ENCODE measurements around the gene KIF21B. TPM values are rescaled to one million over a fixed set of nuclear protein-coding genes. Genes with fewer than 3 reads are reported as not detected.

Gene KIF21B
- total and polyA plus RNA-seq, 2 of the 4 experiments (the other 2 are of a cell fraction) = 0.36 to 0.55 TPM

DNA sequence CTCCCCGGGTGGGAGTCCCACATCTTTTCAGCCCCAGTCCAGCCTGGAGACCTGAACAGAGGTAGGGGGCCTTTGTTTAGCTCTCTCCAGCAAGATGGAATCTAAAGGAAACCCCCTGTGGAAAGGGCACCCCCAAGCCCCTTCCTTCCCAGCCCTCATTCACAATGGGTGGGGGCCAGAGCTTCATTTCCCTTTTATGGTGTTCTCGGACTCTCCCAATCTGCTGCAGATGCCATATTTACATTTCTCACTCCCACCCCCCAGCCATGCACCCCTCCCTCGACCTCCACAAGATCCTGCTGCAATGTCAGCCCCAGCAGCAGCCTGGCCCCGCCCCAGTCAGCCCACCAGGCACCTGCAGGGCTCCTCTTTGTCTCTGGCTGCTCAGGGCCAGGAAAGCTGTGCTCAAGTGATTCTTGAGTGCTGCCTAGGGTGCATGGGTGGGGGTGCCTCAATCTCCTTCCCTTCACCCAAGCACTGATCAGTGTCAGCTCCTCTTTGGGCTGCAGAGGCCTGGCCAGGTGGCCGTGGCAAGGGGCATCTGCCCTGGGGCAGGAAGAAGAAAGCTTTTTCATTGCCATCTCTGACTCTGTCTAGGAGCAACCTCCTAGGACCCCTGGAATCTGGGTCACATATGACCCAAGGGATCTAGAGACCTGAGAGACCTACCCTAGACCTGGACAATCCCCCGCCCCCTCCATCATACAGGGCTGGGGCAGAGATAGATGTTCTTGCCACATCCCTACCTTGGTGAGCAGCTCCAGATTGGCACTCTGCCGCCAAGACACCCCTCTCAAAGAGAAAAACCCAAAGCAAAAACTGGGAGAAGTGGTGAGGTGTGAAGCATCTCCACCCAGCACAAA is 1.7 kb downstream of the KIF21B start:
- Histone ChIP-seq H3K4me1 (ENCODE audit: control insufficient read depth, insufficient read depth, low read length) (peaks cover 5% of the 10 kb centered on the region), H2BK120ac (ENCODE audit: low read depth, low read length) (no peak overlapping the region), H3K14ac (replicated peaks; ENCODE audit: low read depth, low read length) (no peak overlapping the region), H3K9ac (ENCODE audit: low read depth, low read length) (no peak overlapping the region), H4K91ac (ENCODE audit: insufficient read depth, low read depth, low read length) (no peak overlapping the region), H3K4me3 (ENCODE audit: insufficient read depth, low read depth, low read length) (no peak overlapping the region), H3K79me1 (ENCODE audit: low read depth in 1 of 2, low read length in 2 of 2) (no peaks in the 10 kb centered on the region), H3K9me1 (ENCODE audit: insufficient read depth, low read length) (peaks cover 3% of the 10 kb centered on the region; the same call in 1 of the 2 replicates), H3K27me3 (ENCODE audit: control insufficient read depth, insufficient read depth, low read length) (peaks cover 16% of the 10 kb centered on the region), H3K23ac (ENCODE audit: low read depth, low read length) (peak overlapping the region; percentile 24; the same call in 1 of the 2 replicates), H3K4me2 (ENCODE audit: low read depth, low read length) (no peak overlapping the region), H3K27ac (ENCODE audit: insufficient read depth, low read length) (no peak overlapping the region), H4K20me1 (ENCODE audit: insufficient read depth, low read length) (peaks cover under 1% of the 10 kb centered on the region; the same call in 1 of the 2 replicates), H4K8ac (ENCODE audit: low read depth in 2 of 2, low read length in 2 of 2) (no peak overlapping the region), H3K4ac (ENCODE audit: low read depth, low read length) (no peak overlapping the region), H2AFZ (replicated peaks; ENCODE audit: low read length, poor library complexity) (no peak overlapping the region), H3K56ac (ENCODE audit: extremely low read depth, insufficient read depth, low read length) (no peak overlapping the region), H3K18ac (ENCODE audit: low read depth, low read length) (no peak overlapping the region), H2BK20ac (ENCODE audit: low read depth, low read length) (no peak overlapping the region), H2AK5ac (ENCODE audit: low read depth, low read length) (no peak overlapping the region), H2BK15ac (ENCODE audit: low read depth, low read length) (no peak overlapping the region), H2AK9ac (replicated peaks; ENCODE audit: low read depth, low read length, poor library complexity) (no peak overlapping the region), H2BK5ac (ENCODE audit: low read depth, low read length, poor library complexity, severe bottlenecking) (no peak overlapping the region), H4K5ac (ENCODE audit: low read depth, low read length) (no peak overlapping the region), H3K36me3 (ENCODE audit: control insufficient read depth, insufficient read depth, low read length) (no peaks in the 10 kb centered on the region), H3K9me3 (ENCODE audit: control insufficient read depth, insufficient read depth, low read length) (no peaks in the 10 kb centered on the region)
- ChIA-PET CTCF (interaction anchor here (0.7 kb wide), 2 partner anchors 25 to 1599 kb away, joined by 3 read pairs; no protein-coding TSS in a partner anchor), POLR2A (ENCODE audit: unreplicated experiment) (no interaction called here)
- TF ChIP-seq FOS (IDR thresholded peaks at IDR 0.05; ENCODE audit: low read depth, low read length) (no peak), RFX5 (IDR thresholded peaks at IDR 0.05; ENCODE audit: low read depth, low read length) (no peak), BHLHE40 (IDR thresholded peaks at IDR 0.05; ENCODE audit: low read depth, low read length) (no peak), SMC3 (IDR thresholded peaks at IDR 0.05; ENCODE audit: low read depth, low read length) (no peak), NFE2L2 (IDR thresholded peaks at IDR 0.05; ENCODE audit: low read depth, low read length) (no peak), CEBPB (IDR thresholded peaks at IDR 0.05; ENCODE audit: low read depth, low read length) (no peak), RAD21 (IDR thresholded peaks at IDR 0.05; ENCODE audit: low read length) (no peak), MXI1 (IDR thresholded peaks at IDR 0.05; ENCODE audit: borderline replicate concordance, low read depth, low read length) (no peak), RCOR1 (IDR thresholded peaks at IDR 0.05; ENCODE audit: insufficient replicate concordance, low read length) (no peak), POLR2A (IDR thresholded peaks at IDR 0.05; ENCODE audit: low read depth, low read length) (no peak), MAFK (IDR thresholded peaks at IDR 0.05; ENCODE audit: low read depth, low read length) (no peak)
- TF ChIP-seq, protein P1, sequence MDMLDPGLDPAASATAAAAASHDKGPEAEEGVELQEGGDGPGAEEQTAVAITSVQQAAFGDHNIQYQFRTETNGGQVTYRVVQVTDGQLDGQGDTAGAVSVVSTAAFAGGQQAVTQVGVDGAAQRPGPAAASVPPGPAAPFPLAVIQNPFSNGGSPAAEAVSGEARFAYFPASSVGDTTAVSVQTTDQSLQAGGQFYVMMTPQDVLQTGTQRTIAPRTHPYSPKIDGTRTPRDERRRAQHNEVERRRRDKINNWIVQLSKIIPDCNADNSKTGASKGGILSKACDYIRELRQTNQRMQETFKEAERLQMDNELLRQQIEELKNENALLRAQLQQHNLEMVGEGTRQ (IDR thresholded peaks at IDR 0.05; ENCODE audit: low read depth, low read length) = no peak
- TF ChIP-seq, protein P2, sequence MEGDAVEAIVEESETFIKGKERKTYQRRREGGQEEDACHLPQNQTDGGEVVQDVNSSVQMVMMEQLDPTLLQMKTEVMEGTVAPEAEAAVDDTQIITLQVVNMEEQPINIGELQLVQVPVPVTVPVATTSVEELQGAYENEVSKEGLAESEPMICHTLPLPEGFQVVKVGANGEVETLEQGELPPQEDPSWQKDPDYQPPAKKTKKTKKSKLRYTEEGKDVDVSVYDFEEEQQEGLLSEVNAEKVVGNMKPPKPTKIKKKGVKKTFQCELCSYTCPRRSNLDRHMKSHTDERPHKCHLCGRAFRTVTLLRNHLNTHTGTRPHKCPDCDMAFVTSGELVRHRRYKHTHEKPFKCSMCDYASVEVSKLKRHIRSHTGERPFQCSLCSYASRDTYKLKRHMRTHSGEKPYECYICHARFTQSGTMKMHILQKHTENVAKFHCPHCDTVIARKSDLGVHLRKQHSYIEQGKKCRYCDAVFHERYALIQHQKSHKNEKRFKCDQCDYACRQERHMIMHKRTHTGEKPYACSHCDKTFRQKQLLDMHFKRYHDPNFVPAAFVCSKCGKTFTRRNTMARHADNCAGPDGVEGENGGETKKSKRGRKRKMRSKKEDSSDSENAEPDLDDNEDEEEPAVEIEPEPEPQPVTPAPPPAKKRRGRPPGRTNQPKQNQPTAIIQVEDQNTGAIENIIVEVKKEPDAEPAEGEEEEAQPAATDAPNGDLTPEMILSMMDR (conservative IDR thresholded peaks at IDR 0.05; ENCODE audit: low read depth, low read length) = no peak
- TF ChIP-seq, protein P3, sequence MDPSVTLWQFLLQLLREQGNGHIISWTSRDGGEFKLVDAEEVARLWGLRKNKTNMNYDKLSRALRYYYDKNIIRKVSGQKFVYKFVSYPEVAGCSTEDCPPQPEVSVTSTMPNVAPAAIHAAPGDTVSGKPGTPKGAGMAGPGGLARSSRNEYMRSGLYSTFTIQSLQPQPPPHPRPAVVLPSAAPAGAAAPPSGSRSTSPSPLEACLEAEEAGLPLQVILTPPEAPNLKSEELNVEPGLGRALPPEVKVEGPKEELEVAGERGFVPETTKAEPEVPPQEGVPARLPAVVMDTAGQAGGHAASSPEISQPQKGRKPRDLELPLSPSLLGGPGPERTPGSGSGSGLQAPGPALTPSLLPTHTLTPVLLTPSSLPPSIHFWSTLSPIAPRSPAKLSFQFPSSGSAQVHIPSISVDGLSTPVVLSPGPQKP (IDR thresholded peaks at IDR 0.05; ENCODE audit: borderline replicate concordance, low read depth, low read length) = no peak
- intact Hi-C loops (cut with micrococcal nuclease) (loop anchor here (10.0 kb wide), 1 partner anchor 137 kb away; no protein-coding TSS in a partner anchor), dilution Hi-C loops (cut with HindIII; ENCODE audit: low sequenced_read_pairs, unreplicated experiment) (no loop called here), in situ Hi-C loops (cut with MboI; ENCODE audit: low sequenced_read_pairs) (no loop called here)
- WGBS, 2 experiments (ENCODE audit: extremely low coverage in 2 of 2, insufficient read length in 1 of 2) = 83% methylated on average over 1 of the region's 7 CpGs; no CpG with 5 or more reads in 1 of the 2 experiments
- BruUV-seq (replicated peaks) = no TSS peak
- no peak for ATAC-seq (ENCODE audit: low read depth)
- no peak for DNase-seq

All from IMR-90 (cell line).